DLD1 (cell line): Measurements from ENCODE around the gene MYBPHL.

ENCODE experiments used
- in situ Hi-C: cut with HindIII; loops from 2 replicates; pipeline ENCODE4 v1.10.0; 2017; ENCODE audit warnings: low sequenced_read_pairs

The MYBPHL gene

DNA sequence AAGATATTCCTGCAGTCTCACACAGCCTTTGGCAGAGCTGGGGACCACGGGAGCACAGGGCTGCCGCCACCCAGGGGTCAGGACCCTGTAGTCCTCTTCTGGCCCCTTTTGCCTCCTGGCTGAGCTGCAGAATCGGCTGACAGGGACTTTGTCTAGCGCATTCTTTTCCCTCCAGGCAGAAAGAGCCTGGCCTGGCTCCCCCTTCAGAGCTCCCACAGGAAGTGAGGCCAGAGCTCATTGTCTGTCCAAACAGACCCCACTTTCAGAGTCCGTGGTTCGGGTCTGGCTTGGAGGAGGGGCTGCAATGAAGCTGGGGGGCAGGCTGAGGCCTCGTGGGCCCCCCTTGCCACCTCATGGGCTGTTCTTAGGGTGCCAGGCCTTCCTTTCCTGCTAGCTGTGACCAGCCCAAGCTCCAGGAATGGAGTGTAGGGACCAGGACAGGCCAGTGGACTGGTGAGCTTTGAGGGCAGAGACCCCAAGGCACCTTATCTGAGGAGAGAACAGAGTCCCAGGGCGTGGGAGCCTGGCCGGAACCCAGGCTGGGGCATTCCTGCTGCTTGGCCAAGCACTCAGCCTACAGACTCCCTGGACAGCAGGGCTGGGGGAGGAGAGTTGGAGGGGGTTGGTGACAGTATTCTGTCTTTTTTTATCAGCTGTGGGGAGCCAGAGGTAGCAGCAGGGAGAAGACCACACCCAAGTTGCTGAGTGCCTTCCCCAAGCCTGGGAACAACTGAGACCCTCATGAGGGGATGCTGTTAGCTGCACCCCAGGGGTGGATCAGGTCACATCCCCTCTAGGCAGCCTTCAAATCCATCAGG lies 52.8 kb downstream of the MYBPHL start:
- in situ Hi-C loops: no loop called here

DNA sequence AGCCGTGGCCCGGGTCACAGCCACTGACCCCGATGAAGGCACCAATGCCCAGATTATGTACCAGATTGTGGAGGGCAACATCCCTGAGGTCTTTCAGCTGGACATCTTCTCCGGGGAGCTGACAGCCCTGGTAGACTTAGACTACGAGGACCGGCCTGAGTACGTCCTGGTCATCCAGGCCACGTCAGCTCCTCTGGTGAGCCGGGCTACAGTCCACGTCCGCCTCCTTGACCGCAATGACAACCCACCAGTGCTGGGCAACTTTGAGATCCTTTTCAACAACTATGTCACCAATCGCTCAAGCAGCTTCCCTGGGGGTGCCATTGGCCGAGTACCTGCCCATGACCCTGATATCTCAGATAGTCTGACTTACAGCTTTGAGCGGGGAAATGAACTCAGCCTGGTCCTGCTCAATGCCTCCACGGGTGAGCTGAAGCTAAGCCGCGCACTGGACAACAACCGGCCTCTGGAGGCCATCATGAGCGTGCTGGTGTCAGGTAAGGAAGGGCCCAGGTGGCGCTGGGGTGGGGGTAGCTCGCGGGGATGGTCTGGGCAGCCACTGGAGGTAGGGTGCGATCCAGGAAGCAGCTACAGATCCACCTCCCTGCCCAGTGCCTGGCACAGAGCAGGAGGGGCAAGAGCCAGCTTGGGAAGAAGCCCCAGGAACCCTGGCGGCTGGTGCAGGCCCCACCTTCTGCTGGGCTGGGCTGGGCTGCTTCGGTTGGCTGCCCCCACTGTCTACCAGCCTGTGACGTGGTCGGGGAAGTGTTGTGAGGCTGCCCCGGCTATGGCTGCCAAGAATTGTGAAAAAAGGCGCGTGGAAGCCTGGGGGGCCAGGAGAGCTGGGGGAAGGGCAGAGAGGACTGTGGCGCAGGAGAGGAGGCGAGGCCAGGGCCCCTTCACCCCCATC lies 53.7 kb downstream of the MYBPHL start:
- in situ Hi-C loops: no loop called here

DNA sequence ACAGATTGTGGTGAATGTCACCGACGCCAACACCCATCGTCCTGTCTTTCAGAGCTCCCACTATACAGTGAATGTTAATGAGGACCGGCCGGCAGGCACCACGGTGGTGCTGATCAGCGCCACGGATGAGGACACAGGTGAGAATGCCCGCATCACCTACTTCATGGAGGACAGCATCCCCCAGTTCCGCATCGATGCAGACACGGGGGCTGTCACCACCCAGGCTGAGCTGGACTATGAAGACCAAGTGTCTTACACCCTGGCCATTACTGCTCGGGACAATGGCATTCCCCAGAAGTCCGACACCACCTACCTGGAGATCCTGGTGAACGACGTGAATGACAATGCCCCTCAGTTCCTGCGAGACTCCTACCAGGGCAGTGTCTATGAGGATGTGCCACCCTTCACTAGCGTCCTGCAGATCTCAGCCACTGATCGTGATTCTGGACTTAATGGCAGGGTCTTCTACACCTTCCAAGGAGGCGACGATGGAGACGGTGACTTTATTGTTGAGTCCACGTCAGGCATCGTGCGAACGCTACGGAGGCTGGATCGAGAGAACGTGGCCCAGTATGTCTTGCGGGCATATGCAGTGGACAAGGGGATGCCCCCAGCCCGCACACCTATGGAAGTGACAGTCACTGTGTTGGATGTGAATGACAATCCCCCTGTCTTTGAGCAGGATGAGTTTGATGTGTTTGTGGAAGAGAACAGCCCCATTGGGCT lies 54.5 kb downstream of the MYBPHL start:
- in situ Hi-C loops: no loop called here

DNA sequence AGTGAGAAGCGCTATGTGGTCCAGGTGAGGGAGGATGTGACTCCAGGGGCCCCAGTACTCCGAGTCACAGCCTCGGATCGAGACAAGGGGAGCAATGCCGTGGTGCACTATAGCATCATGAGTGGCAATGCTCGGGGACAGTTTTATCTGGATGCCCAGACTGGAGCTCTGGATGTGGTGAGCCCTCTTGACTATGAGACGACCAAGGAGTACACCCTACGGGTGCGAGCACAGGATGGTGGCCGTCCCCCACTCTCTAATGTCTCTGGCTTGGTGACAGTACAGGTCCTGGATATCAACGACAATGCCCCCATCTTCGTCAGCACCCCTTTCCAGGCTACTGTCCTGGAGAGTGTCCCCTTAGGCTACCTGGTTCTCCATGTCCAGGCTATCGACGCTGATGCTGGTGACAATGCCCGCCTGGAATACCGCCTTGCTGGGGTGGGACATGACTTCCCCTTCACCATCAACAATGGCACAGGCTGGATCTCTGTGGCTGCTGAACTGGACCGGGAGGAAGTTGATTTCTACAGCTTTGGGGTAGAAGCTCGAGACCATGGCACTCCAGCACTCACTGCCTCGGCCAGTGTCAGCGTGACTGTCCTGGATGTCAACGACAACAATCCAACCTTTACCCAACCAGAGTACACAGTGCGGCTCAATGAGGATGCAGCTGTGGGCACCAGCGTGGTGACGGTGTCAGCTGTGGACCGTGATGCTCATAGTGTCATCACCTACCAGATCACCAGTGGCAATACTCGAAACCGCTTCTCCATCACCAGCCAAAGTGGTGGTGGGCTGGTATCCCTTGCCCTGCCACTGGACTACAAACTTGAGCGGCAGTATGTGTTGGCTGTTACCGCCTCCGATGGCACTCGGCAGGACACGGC lies 55.3 kb downstream of the MYBPHL start:
- in situ Hi-C loops: no loop called here

DNA sequence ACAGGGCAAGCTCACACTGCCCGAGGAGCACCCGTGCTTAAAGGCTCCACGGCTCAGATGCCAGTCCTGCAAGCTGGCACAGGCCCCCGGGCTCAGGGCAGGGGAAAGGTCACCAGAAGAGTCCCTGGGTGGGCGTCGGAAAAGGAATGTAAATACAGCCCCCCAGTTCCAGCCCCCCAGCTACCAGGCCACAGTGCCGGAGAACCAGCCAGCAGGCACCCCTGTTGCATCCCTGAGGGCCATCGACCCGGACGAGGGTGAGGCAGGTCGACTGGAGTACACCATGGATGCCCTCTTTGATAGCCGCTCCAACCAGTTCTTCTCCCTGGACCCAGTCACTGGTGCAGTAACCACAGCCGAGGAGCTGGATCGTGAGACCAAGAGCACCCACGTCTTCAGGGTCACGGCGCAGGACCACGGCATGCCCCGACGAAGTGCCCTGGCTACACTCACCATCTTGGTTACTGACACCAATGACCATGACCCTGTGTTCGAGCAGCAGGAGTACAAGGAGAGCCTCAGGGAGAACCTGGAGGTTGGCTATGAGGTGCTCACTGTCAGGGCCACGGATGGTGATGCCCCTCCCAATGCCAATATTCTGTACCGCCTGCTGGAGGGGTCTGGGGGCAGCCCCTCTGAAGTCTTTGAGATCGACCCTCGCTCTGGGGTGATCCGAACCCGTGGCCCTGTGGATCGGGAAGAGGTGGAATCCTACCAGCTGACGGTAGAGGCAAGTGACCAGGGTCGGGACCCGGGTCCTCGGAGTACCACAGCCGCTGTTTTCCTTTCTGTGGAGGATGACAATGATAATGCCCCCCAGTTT lies 56.1 kb downstream of the MYBPHL start:
- in situ Hi-C loops: no loop called here

DNA sequence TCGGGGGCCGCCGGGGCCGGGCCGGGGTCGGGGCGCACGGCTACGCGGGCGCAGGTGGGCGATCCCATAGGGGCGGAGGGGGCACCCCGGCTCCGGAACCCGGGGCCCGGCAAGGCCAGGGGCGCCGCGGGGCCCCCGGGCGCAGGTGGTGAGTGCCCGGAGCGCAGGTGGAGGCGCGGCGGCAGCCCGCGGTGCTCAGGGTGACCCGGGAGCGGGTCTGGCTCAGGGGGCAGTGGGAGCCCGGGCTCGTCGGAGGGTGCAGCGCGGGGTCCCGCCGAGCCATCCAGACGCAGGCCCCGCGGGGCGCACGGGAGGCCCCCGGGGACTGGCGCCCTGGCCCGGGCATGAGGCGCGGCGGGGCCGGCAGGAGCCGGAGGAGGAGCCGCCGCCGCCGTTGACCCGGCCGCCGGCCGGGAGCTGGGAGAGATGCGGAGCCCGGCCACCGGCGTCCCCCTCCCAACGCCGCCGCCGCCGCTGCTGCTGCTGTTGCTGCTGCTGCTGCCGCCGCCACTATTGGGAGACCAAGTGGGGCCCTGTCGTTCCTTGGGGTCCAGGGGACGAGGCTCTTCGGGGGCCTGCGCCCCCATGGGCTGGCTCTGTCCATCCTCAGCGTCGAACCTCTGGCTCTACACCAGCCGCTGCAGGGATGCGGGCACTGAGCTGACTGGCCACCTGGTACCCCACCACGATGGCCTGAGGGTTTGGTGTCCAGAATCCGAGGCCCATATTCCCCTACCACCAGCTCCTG lies 57.0 kb downstream of the MYBPHL start:
- in situ Hi-C loops: no loop called here

DNA sequence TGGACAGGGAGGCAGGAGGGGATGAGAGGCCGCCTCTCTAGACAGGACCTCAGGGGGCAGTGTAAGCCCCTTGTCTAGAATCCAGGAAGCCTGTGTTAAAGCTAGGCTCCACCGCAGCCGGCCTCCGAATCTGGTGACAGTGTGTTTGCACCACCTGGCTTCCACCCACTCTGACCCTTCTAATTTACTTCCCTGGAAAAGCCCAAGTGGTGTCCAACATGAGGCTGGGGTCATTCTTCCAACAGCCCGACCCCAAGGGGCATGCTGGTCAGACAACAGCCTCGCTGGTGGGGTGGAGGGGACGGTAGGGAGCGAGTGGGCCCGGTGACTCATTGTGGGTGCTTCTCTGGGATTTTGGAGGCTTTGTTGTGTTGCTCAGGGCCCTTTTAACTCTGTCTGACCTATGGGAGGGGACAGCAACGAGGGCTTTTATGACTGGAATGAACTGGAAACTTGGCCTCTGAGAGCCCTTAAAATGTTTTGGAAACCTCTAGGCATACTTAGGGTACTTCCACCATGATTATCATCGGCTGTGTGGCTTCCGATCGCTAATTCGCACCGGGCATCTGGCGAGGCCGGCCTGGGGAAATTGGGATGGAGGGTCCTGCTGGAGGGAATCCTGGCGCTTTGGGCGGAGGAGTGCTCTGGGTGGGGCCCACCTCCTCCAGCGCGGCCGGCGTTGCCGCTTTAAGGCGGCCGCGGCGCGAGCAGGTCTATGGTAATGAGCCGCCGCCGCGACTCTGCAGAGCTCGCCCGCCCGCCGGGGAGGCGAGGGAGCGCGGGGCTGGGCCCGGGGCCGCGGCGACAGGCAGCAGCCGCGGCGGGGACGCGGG lies 57.8 kb downstream of the MYBPHL start, which contains the start of gene CELSR2:
Gene CELSR2, plus strand, starts transcription at position 743 of the 833 bp plus-strand sequence. CDS start 541 bp downstream, outside the sequence.
- in situ Hi-C loops: no loop called here

DNA sequence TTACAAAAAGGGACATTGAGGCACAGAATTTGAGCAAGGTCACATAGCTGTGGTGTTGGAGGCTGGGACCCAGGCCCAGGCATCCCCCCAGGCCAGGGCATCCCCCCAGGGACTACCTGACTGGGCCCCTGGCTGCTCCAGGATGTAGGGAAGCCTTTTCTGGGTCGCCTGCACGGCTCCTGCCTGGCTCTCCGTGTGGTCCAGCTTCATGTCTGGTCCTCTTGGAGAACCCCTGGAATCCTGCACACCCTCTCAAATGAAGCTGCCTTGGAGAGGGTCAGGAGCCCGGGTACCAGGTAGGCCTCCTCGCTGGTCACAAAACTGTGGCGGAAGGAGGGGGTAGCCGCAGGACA lies 58.4 kb downstream of the MYBPHL start:
- in situ Hi-C loops: no loop called here

DNA sequence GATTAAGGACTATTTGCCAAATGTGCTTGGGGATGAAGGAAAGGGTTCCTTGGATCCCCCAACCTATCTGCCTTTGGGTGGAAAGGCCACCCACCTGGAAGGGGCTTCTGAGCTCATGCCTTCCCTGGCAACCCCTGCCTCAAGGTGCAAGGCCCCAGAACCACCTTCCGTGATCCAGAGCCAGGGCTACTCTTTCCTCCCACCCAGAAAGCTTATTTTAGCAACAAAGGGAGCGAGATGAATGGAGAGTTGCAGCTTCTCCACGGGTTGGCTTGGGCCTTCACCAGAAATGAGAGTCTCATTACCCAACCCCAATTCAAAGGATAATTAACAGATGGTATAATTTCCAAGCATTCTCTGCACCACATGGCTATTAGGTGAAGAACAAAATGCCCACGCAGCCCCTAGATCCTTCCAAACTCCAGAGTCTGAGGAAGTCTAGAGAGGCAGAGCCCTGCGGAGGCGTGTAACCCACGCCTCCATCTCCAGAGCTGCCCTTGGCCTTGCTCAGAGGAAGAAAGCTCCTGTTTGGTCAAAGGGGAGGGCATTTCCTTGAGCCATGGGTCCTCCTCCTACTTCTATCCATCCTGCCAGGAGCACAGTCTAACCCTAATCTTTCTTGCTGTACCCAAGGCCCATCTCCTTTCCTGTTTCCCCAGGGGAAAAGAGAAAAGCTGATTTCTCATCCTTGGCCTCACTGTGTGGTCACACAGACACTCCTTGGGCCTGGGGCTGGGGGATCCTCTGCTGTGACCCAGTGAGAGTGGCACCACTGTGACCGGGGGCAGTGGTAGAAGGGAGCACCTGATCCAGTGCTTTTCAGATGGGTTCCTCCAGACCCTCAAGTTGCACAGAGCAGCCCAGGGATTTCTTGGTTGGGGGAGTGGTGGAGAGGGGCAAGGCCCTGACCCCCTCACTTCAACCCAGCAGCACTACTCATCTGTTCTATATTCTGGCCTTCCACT lies 59.1 kb downstream of the MYBPHL start:
- in situ Hi-C loops: no loop called here

DNA sequence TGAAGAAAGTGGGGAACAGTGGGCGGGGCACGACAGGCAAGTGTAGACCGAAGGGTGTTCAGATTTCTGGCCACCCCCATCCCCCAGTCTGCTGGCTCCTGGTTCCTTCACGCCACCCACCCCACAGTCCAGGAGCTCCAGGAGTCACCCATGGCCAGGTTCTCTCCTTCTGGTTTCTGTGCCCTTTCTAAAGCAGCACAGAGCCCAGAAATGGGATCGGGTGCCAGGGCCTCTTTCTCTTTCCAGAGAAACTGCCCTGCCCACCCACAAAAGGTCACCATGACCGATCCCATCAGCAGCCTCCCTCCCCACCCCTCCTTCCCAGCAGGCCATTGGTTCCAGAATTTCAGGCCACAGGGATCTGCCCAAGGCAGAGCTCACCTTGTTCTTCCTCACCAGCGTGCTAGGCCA lies 60.7 kb downstream of the MYBPHL start:
- in situ Hi-C loops: no loop called here

DNA sequence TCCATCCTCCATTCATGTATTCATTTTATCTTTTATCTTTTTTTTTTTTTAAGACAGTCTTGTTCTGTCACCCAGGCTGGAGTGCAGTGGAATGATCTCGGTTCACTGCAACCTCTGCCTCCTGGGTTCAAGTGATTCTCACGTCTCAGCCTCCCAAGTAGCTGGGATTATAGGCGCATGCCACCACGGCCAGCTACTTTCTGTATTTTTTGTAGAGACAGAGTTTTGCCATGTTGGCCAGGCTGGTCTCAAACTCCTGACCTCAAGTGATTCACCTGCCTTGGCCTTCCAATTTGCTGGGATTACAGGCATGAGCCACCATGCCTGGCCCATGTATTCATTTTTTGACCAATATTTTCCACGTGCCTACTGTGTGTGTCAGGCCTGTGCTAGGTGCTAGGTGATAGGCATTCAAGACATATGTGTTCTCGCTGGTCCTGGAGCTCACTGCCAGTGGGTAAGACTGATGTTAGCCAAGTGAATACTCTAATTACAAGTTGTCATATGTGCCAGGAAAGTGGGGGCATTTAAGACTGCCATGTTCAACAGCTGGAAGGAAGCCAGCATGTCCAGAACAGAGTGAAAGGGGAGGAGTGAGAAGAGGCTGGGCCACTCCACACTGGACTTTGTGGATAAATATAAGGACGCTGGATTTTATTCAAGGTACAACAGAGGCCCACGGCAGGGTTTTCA lies 62.8 kb downstream of the MYBPHL start:
- in situ Hi-C loops: no loop called here

DNA sequence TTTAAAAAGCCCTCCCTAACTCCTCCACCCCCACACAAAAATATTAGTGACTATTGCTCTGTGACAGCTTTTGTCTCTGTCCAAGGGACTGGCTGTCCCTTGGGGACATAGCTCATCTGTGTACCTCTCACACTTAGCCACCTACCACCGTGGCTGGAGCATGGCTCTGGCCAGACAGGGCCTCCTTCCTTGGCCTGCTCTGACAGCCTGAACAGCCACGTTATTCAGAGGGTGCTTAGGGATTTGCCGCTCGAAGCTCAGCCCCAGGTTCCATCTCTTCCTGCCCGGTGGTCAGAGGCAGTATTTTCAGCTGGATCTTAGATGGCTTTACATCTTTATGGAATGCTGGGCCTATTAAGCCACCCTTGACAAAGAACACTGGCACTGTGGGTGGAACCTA lies 63.6 kb downstream of the MYBPHL start:
- in situ Hi-C loops: no loop called here

DNA sequence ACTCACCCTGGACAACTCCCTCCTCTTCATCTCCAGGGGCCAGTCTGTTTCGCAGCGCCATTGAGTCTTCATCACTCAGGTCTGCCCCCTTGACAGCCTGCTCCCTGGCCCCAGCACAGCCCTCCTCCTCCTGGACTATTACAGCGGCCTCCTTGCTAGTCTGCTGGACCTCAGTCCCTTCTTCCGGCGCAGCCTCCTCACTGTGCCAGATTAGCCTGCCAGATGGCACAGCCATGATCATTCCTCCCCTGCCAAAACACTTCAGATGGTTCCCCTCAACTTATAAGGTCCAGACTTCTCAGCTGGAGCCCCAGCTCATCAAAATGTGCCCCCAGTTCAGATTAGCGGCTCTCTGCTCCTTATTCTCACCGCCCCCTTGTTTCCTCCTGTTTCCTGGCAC lies 64.4 kb downstream of the MYBPHL start:
- in situ Hi-C loops: no loop called here
